ENCODE results near the gene LIMS2.
A peak's percentile ranks its signal among the peaks of the same experiment; 100 is the strongest.

LIMS2 gene

GRCh38 chr2:127633556-127634065 lies 41.7 kb downstream of the LIMS2 start:
- H2AFZ ChIP-seq (ENCODE audit: low read depth, low read length, severe bottlenecking) = no peak overlapping the region
- no peaks in the 10 kb centered on the region for H3K36me3 ChIP-seq (ENCODE audit: low read length)
- no peaks in the 10 kb centered on the region for H3K27me3 ChIP-seq (ENCODE audit: low read length)
- H4K20me1 ChIP-seq (ENCODE audit: low read depth, low read length) = no peaks in the 10 kb centered on the region
- H3F3A ChIP-seq (ENCODE audit: insufficient read depth) = no peaks in the 10 kb centered on the region
- no peaks in the 10 kb centered on the region for H3K79me2 ChIP-seq (ENCODE audit: insufficient read depth, low read length)
- TF ChIP-seq, protein P1, sequence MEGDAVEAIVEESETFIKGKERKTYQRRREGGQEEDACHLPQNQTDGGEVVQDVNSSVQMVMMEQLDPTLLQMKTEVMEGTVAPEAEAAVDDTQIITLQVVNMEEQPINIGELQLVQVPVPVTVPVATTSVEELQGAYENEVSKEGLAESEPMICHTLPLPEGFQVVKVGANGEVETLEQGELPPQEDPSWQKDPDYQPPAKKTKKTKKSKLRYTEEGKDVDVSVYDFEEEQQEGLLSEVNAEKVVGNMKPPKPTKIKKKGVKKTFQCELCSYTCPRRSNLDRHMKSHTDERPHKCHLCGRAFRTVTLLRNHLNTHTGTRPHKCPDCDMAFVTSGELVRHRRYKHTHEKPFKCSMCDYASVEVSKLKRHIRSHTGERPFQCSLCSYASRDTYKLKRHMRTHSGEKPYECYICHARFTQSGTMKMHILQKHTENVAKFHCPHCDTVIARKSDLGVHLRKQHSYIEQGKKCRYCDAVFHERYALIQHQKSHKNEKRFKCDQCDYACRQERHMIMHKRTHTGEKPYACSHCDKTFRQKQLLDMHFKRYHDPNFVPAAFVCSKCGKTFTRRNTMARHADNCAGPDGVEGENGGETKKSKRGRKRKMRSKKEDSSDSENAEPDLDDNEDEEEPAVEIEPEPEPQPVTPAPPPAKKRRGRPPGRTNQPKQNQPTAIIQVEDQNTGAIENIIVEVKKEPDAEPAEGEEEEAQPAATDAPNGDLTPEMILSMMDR (IDR thresholded peaks at IDR 0.05; ENCODE audit: insufficient read depth, low read length, poor library complexity, severe bottlenecking) = no peak
- no peak for TF ChIP-seq EZH2phosphoT487 (conservative IDR thresholded peaks at IDR 0.05; ENCODE audit: low read length)
- H3K9me2 ChIP-seq (replicated peaks; ENCODE audit: insufficient read depth, low read length) = no peaks in the 10 kb centered on the region
- H3K9ac ChIP-seq (ENCODE audit: low read length) = no peak overlapping the region
- H3K27ac ChIP-seq (ENCODE audit: low read depth, low read length) = no peak overlapping the region
- no peaks in the 10 kb centered on the region for H3K9me3 ChIP-seq (ENCODE audit: insufficient read depth, low read length)
- no peak overlapping the region for H3K4me2 ChIP-seq (ENCODE audit: low read depth, low read length, poor library complexity, severe bottlenecking)
- H3K4me3 ChIP-seq (ENCODE audit: insufficient read depth, low read length, poor library complexity, severe bottlenecking) = no peak overlapping the region

DNA sequence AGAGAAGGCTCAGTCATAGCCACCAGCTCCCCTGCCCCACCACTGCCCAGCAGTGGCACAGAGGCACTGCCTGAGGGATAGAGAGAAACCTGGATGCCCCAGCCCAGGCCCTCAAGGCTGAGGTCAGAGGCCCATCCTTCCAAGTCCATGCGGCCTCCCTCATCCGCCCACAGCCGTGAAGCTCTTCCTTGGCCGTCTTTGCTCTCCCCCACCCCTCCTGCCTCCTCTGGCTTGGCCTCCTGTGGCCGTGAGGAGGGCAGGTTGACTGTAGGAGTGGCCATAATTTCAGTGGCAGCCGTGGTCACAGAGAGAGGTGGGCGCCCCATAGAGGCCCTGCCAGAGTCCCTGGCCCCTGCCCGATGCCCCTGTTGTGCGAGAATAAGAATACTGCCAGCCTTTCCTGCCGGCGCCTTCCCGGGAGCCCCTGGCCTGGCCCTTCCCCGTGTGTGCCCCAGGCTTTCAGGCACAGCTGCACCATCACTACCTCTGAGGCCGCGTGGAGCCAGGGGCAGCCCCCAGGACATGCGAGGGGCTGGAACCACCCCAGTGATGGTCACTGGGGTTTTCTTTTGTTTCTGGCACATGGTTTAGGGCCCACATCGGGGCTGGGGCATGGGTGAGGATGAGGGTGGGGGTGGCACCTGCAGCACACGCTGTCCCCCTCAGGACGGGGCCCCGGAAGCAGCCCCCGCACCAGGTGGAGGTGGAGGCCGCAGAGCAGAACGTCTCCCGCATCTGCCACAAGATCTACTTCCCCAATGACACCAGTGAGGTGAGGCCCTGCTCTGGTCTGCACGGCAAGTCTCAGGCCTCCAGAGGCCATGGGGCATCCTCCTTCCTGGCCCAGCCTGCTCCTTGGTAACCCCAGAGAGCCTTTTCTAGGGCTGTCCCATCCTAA lies 42.5 kb downstream of the LIMS2 start:
- Histone ChIP-seq H3K27ac (ENCODE audit: low read depth, low read length) (no peak overlapping the region), H3K36me3 (ENCODE audit: low read length) (no peaks in the 10 kb centered on the region), H3K9me3 (ENCODE audit: insufficient read depth, low read length) (no peaks in the 10 kb centered on the region), H3K27me3 (ENCODE audit: low read length) (no peaks in the 10 kb centered on the region), H3K4me3 (ENCODE audit: insufficient read depth, low read length, poor library complexity, severe bottlenecking) (no peak overlapping the region), H2AFZ (ENCODE audit: low read depth, low read length, severe bottlenecking) (no peak overlapping the region), H3K4me2 (ENCODE audit: low read depth, low read length, poor library complexity, severe bottlenecking) (no peak overlapping the region), H3K79me2 (ENCODE audit: insufficient read depth, low read length) (no peaks in the 10 kb centered on the region), H3K9ac (ENCODE audit: low read length) (peak overlapping the region; percentile 15; the same call in 1 of the 2 replicates), H3F3A (ENCODE audit: insufficient read depth) (no peaks in the 10 kb centered on the region), H4K20me1 (ENCODE audit: low read depth, low read length) (no peaks in the 10 kb centered on the region), H3K9me2 (replicated peaks; ENCODE audit: insufficient read depth, low read length) (no peaks in the 10 kb centered on the region)
- no peak for TF ChIP-seq EZH2phosphoT487 (conservative IDR thresholded peaks at IDR 0.05; ENCODE audit: low read length)
- TF ChIP-seq, protein P1 (IDR thresholded peaks at IDR 0.05; ENCODE audit: insufficient read depth, low read length, poor library complexity, severe bottlenecking) = no peak

DNA sequence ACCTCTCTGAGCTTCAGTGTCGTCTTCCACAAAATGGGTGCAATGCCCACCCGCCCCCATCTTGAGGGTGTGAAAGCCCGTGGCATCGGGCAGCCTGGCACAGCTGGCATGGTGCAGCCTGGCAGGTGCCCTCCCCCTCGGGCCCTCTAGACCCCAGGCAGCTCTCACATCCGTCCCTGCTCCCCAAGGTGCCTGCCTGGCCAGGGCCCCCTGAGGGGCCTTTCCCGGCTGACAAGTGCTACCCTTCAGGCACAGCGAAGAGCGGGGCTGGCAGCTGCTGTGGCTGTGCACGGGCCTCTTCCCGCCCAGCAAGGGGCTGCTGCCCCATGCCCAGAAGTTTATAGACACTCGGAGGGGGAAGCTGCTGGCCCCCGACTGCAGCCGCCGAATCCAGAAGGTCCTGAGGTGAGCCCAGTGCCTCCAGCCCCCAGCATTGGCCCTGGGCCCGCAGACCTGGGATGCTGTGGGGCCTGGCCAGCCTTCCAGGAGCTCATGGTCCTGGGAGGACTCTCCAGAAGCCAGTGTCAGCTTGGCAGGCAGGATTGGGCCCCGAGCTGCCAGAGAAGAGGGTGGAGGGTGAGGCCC lies 43.2 kb downstream of the LIMS2 start:
- Histone ChIP-seq H3K4me2 (ENCODE audit: low read depth, low read length, poor library complexity, severe bottlenecking) (no peak overlapping the region), H3K36me3 (ENCODE audit: low read length) (no peaks in the 10 kb centered on the region), H4K20me1 (ENCODE audit: low read depth, low read length) (no peaks in the 10 kb centered on the region), H3K4me3 (ENCODE audit: insufficient read depth, low read length, poor library complexity, severe bottlenecking) (no peak overlapping the region), H3F3A (ENCODE audit: insufficient read depth) (no peaks in the 10 kb centered on the region), H3K27ac (ENCODE audit: low read depth, low read length) (no peak overlapping the region), H3K9ac (ENCODE audit: low read length) (no peak overlapping the region), H3K9me2 (replicated peaks; ENCODE audit: insufficient read depth, low read length) (no peaks in the 10 kb centered on the region), H2AFZ (ENCODE audit: low read depth, low read length, severe bottlenecking) (no peak overlapping the region), H3K9me3 (ENCODE audit: insufficient read depth, low read length) (no peaks in the 10 kb centered on the region), H3K79me2 (ENCODE audit: insufficient read depth, low read length) (no peaks in the 10 kb centered on the region), H3K27me3 (ENCODE audit: low read length) (no peaks in the 10 kb centered on the region)
- TF ChIP-seq EZH2phosphoT487 (conservative IDR thresholded peaks at IDR 0.05; ENCODE audit: low read length) = no peak
- TF ChIP-seq, protein P1 (IDR thresholded peaks at IDR 0.05; ENCODE audit: insufficient read depth, low read length, poor library complexity, severe bottlenecking) = no peak
